Bronchial epithelial cell (primary cell): ENCODE data around the gene ZNRF3. TPM values are rescaled to one million over a fixed set of nuclear protein-coding genes. Genes with fewer than 3 reads are reported as not detected.

Experiments
- DNase-seq: peaks from one replicate; pipeline ENCODE4 v3.0.0-alpha.2; 2010; ENCODE audit warnings: low read depth
- FAIRE-seq: peaks from 2 replicates; lab custom pipeline; 2011; peaks lifted over from hg19 to GRCh38; lab: Jason Lieb, UNC
- H3K27me3 ChIP-seq: 2 replicates; pipeline ENCODE4 v1.5.1; 2011; ENCODE audit warnings: low read length; ENCODE audit not compliant: control insufficient read depth, insufficient read depth
- H3K36me3 ChIP-seq: 2 replicates; pipeline ENCODE4 v1.5.1; 2011; ENCODE audit warnings: low read length; ENCODE audit not compliant: control insufficient read depth, insufficient read depth
- H3K4me3 ChIP-seq: 2 replicates; pipeline ENCODE4 v1.5.1; 2011; ENCODE audit warnings: mild to moderate bottlenecking, low read depth, low read length, control low read depth
- total RNA-seq: library from RNA; depleted of rRNA; stranded (reverse); fragments of >200 nt; gene quantifications from 2 replicates; pipeline ENCODE4 v1.2.1, GENCODE V29; 2014
- TF ChIP-seq, protein P1 (sequence below): IDR thresholded peaks from 2 replicates; pipeline ENCODE4 v1.5.1; 2011; ENCODE audit warnings: mild to moderate bottlenecking, moderate library complexity, low read length, control low read depth, inconsistent platforms; ENCODE audit not compliant: insufficient read depth, severe bottlenecking

ZNRF3 gene
- total RNA-seq, 1 donor from 2014 or later: 3.4 TPM

DNA sequence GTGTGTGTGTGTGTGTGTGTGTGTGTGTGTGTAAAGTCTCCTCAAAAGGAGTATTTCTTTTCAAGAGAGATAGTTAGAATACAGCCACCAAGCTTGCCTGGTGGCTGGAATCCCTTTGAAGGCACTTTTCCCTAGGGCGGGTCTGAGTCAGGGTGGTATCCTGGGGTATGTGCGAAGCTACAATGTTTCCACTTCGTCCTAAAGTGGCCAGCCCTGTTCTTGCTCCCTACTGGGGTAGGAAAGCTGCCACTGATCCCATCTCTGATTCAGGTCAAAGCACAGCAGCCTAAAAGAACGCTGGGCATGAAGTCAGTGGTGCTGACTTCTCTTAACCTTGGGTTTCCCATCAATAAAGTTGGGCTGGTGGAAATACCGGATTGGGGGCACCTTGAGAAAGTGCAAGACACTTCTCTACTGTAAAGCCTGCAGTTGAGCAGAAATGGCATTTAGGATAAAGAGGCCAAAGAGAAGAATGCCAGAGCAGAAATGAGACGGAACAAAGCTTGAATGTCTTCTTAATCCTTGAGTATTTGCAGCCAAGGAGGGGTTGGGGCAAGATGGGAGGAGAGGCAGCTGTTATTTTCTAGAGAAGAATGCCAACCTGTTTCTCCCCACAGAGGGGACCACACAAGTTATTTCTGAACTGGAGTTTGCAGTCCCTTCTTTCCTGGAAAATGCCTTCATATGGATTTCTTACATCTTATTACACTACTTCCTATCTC is 35.3 kb downstream of the ZNRF3 start:
- Histone ChIP-seq H3K36me3 (no peaks in the 10 kb centered on the region), H3K27me3 (no peaks in the 10 kb centered on the region), H3K4me3 (no peak overlapping the region)
- FAIRE-seq (no peak), DNase-seq (no peak)
- TF ChIP-seq, protein P1, sequence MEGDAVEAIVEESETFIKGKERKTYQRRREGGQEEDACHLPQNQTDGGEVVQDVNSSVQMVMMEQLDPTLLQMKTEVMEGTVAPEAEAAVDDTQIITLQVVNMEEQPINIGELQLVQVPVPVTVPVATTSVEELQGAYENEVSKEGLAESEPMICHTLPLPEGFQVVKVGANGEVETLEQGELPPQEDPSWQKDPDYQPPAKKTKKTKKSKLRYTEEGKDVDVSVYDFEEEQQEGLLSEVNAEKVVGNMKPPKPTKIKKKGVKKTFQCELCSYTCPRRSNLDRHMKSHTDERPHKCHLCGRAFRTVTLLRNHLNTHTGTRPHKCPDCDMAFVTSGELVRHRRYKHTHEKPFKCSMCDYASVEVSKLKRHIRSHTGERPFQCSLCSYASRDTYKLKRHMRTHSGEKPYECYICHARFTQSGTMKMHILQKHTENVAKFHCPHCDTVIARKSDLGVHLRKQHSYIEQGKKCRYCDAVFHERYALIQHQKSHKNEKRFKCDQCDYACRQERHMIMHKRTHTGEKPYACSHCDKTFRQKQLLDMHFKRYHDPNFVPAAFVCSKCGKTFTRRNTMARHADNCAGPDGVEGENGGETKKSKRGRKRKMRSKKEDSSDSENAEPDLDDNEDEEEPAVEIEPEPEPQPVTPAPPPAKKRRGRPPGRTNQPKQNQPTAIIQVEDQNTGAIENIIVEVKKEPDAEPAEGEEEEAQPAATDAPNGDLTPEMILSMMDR: no peak

DNA sequence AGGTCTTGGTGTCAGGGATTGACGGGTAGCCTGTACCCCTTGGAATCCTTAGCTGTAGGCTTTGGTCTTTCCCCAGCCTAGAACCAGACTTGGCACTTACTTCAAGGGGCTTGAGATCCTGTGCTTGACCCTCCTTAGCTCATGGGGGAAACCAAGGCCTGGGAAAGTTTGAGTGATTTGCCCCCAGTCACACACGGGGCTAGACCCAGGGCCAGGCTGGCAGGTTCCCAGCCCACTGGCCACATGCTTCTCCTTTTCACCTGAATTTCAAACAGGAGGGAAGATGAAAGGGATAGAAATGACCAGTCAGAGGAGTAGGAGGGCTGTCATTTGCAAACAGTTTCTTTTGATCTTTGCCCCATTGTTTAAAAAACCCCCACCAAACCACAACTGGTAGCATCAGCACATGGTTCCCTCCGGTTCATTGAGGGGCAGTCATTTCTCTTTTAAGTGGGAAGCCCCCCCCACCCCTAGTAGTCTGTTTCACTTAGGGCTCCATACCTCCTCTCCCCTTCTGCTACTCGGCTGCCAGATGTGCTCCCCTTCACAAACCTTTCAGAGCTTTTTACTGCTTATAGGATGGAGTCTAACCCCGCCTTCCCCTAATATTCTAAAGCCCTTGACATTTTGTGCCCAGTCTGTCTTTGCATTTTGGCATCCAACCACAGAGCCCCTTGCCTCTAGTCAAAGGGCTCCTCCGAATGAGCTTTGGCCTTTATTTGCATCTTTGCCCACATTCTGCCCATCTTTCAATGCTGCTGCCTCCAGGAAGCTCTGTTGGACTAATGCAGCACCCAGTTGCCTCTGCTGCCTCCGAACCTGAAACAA is 37.6 kb downstream of the ZNRF3 start:
- FAIRE-seq: no peak
- TF ChIP-seq, protein P1: no peak
- no peaks in the 10 kb centered on the region for H3K27me3 ChIP-seq
- no peak for DNase-seq
- no peak overlapping the region for H3K4me3 ChIP-seq
- H3K36me3 ChIP-seq: no peaks in the 10 kb centered on the region

DNA sequence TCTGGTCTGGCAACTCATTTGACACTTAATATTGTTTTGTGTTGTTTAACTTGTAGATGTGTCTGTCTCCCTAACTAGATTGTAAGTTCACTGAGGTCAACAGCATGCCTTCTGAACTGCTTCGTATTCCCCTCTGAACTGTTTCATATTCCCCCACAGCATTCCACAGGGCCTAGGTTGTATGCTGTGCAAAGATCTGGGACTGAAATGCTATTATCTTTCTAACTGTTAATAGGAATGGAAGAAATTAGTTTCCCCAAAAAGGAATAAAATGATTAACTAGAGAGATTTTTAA is 38.2 kb downstream of the ZNRF3 start:
- no peaks in the 10 kb centered on the region for H3K36me3 ChIP-seq

DNA sequence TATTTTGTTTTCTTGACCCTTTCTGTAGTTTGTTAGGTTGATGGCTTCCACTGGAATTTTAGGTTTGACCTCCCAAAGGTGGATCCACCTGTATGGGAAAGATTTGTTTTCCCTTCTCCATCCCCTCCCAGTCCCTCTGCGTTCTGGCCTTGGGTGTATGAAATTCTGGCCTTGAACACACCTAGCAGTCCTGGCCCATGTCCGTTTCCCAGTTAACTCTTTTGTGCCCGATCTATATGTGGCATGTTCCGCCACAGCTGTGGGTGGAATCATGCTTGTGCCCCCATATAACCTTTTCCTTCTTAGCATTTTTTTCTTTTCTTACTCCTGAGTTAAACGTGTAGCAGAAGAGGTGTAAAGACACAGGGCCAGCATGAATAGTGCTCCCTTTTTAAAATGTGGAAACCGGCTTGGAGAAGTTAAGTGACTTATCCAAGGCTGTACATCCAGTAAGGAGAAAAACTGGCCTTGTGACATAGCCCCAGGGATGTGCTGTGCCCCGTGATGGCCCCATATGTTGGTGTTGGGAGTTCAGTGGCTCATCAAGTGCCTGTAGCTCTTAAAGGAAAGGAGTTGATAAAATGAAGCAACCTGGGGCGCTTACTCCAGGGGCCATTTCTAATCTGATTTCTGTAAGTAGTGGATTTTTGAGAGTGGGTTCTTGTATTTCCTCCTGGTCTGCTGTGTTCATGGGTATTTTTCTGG is 39.3 kb downstream of the ZNRF3 start:
- H3K36me3 ChIP-seq: no peaks in the 10 kb centered on the region
- FAIRE-seq (no peak), DNase-seq (no peak)
- TF ChIP-seq, protein P1: no peak
- no peak overlapping the region for H3K4me3 ChIP-seq
- H3K27me3 ChIP-seq: no peaks in the 10 kb centered on the region

More for the DNA sequence above, 38.2 kb downstream of the ZNRF3 start:
- TF ChIP-seq, protein P1: no peak
- no peak for FAIRE-seq
- DNase-seq: no peak
- no peaks in the 10 kb centered on the region for H3K27me3 ChIP-seq
- H3K4me3 ChIP-seq: no peak overlapping the region

DNA sequence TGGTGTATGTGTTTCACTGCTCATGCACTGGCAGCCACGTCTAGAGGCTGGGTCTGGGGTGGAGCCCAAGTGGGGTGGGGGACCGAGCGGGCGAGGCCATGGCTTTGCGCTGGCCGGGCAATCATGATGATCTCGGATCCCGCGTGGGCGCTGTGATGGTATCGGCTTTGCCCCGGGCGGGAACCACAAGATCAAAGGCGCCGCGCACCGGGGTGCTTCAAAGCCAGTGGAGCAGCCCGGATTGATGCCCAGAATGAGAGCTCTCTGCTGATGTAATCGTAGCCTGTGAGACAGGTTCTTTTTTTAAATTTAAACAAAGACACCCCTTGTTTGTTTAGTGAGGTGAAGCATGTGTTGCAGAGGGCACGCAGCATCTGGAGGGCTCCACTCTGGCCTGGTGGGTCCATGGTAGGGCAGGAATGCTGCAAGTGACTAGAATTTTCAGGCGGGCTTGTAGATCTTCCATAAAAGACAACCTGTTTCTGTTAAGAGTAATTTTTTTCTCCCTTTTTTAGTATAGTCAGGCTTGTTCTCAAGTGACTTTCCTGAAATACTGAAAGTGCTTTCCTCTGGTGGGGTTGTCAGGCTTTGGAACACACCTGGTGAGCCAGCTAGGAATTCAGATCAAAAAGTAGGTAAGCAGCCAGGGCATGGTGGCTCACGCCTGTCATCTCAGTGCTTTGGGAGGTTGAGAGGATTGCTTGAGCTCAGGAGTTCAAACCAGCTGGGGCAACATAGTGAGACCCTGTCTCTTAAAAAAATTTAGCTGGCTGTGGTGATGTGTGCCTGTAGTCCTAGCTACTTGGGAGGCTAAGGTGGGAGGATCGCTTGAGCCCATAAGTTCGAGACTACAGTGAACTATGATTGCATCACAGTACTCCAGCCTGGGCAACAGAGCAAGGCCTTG is 40.7 kb downstream of the ZNRF3 start:
- H3K4me3 ChIP-seq: peak overlapping the region; percentile 1
- no peaks in the 10 kb centered on the region for H3K27me3 ChIP-seq
- DNase-seq: no peak
- TF ChIP-seq, protein P1: no peak
- no peak for FAIRE-seq
- no peaks in the 10 kb centered on the region for H3K36me3 ChIP-seq
